Retinal pigment epithelial cell (primary cell): ENCODE measurements around the gene GOLGA6L2.

Source experiments
- DNase-seq: peaks from one replicate; pipeline ENCODE4 v3.0.0-alpha.2; 2010; ENCODE audit warnings: low read depth
- H3K4me3 ChIP-seq: 2 replicates; pipeline ENCODE4 v1.5.1; 2011; ENCODE audit warnings: mild to moderate bottlenecking, low read length, control low read depth, moderate library complexity
- TF ChIP-seq, protein P1 (sequence below): conservative IDR thresholded peaks from 2 replicates; pipeline ENCODE4 v1.5.1; 2011; ENCODE audit warnings: low read depth, low read length, control low read depth, inconsistent platforms

GOLGA6L2 gene, protein sequence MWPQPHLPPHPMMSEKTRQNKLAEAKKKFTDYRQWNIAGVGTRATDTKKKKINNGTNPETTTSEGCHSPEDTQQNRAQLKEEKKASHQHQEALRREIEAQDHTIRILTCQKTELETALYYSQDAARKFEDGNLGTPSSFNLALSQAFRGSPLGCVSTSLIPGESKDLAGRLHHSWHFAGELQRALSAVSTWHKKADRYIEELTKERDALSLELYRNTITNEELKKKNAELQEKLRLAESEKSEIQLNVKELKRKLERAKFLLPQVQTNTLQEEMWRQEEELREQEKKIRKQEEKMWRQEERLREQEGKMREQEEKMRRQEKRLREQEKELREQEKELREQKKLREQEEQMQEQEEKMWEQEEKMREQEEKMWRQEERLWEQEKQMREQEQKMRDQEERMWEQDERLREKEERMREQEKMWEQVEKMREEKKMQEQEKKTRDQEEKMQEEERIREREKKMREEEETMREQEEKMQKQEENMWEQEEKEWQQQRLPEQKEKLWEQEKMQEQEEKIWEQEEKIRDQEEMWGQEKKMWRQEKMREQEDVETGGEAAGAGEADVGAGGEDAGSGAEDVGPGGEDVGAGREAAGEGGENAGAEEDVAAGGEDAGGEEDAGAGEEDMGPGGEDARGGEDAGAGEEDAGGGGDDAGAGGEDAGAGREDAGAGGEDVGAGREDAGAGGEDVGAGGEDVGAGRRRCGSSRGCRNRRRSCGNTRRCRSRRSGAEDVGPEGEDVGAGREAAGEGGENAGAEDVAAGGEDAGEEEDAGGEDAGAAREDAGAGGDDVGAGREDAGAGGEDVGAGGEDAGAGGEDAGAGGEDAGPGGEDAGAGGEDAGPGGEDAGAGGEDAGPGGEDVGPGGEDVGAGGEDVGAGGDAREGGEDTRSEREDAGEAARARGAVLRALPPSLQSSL

DNA sequence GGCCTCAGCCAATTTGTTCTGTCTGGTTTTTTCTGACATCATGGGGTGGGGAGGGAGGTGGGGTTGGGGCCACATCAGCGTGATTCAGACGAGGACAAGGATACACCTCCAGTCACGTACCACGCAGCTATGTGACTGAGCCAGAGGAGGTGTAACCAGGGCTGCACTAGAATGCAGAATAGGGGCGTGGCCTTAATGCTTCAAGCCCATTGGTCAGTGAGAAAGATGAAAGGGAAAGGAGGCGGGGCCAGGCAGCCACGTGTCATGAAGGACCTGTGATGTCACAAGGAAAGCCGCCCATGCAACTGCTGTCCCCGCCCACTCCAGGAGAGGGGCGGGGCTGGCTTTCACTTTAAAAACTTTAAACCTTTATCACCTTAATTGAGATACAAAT lies at the start of gene GOLGA6L2:
Gene GOLGA6L2 (minus strand): TSS at position 137 of the 394 bp plus-strand sequence. CDS start 62 bp downstream, at position 75.
- H3K4me3 ChIP-seq = no peak within 1 kb of the TSS
- TF ChIP-seq, protein P1, sequence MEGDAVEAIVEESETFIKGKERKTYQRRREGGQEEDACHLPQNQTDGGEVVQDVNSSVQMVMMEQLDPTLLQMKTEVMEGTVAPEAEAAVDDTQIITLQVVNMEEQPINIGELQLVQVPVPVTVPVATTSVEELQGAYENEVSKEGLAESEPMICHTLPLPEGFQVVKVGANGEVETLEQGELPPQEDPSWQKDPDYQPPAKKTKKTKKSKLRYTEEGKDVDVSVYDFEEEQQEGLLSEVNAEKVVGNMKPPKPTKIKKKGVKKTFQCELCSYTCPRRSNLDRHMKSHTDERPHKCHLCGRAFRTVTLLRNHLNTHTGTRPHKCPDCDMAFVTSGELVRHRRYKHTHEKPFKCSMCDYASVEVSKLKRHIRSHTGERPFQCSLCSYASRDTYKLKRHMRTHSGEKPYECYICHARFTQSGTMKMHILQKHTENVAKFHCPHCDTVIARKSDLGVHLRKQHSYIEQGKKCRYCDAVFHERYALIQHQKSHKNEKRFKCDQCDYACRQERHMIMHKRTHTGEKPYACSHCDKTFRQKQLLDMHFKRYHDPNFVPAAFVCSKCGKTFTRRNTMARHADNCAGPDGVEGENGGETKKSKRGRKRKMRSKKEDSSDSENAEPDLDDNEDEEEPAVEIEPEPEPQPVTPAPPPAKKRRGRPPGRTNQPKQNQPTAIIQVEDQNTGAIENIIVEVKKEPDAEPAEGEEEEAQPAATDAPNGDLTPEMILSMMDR = no peak
- DNase-seq = no peak

DNA sequence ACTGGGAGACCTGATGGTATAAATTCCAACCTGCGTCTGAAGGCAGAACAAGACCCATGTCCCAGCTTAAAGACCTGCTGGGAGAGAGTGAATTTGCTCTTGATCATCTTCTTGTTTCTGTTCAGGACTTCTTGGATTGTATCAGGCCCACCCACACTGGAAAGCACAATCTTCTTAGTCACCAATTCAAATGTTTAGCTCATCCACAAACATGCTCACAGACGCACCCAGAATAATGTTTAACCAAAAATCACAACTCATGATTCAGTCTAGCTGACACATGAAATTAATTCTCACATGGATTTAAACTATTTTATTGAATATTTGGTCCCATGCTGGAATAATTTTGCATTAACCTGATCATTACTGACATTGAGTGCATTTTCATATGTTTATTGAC lies 37.8 kb upstream of the GOLGA6L2 start:
- no peak overlapping the region for H3K4me3 ChIP-seq
- TF ChIP-seq, protein P1 = no peak
- DNase-seq = no peak

DNA sequence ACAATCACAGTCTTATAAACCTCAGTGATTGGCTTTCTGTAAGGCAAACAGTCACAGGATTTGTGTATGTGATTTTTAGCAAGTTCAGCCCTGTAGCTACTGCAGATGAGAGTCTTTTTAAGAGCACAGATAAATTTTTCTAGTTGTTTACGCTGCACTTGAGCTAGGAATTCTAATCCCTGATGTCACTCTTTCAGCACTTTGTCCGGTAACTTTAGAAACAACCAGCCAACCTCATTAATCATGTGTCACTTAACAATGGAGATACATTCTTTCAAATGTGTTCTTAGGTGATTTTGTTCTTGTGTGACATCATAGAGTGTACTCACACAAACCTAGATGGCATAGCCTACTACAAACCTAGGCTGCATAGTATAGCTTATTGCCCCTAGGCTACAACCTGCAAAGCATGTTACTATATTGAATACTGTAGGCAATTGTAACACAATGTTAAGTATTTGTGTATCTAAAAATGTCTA lies 36.8 kb upstream of the GOLGA6L2 start:
- H3K4me3 ChIP-seq = no peak overlapping the region
- TF ChIP-seq, protein P1 = no peak
- peak; percentile 7 for DNase-seq

DNA sequence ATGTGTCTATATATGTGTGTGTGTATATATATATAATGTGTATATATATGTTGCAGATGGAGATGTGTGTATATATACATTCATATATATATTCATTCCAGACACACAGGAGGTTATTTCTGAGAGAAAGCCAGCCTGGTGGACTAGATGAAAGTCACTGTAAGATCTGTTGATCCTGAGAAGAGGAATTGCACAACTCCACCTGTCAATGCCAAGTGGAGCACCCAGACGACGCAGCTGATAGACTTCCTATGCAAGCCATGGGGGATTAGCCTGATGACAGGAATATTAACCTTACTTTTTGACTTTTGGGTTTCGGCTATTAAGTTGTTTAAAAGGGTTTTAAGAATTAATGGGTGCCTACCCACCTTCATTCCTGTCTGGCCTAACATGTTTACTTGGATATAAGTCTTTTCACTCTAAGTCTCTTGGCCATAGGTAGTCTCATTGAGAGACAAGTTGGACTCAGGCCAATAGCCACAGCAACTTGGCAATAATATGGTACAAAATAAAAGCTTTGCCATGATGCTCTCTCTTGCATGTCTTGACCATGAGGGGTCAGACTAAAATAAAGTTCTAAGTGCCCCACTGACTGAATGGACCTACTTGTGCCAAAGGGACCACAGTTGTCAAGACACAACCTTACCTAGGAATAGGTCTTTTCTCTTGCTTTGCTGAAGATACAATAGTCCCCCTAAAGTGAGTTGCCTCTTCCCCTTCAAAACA lies 35.9 kb upstream of the GOLGA6L2 start:
- TF ChIP-seq, protein P1 = no peak
- H3K4me3 ChIP-seq = no peak overlapping the region
- no peak for DNase-seq

DNA sequence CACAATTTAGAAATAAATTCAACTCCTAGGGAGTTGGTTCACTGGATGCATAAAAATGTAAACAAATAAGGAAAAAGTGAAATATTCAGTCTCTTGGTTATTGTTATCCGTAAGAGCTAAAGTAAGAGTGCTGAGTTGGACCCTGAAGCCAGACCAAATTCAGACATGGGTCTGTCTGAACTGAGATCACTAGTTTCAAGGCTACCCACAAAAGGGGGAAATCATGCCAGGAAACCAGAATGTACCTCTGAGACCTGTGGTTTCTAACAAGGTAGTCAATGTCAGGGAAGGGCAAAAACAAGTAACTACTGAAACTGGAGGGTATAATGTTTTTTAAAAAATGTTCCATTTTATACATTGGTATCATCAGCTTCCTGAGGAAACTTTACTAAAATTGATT lies 35.2 kb upstream of the GOLGA6L2 start:
- TF ChIP-seq, protein P1 = no peak
- no peak for DNase-seq
- no peak overlapping the region for H3K4me3 ChIP-seq

DNA sequence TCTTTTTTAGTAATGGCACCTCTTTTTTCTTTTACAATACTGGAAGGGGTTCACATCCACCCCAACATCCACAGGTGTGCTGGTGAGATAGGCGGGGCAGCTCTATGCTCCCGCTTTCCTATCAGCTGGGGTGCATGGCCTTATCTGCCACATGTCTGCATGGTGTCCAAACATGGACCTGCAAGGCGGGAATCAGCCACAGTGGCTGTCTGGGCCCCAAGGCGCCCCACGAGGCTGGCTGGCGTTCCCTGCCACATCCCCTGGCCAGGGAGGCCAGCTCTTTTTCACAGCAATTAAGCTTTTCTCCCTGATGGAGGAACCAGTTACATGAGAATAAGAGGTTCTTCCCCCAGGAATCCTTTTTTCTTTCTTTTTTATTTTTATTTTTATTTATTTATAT lies 30.9 kb upstream of the GOLGA6L2 start:
- DNase-seq = no peak
- TF ChIP-seq, protein P1 = no peak
- H3K4me3 ChIP-seq = no peak overlapping the region
